T follicular helper cell (primary cell): ENCODE results near the gene ANKRD40.

Source experiments
- DNase-seq: peaks from one replicate; pipeline ENCODE4 v3.0.0-alpha.2; 2020; ENCODE audit warnings: low read depth

Gene ANKRD40

DNA sequence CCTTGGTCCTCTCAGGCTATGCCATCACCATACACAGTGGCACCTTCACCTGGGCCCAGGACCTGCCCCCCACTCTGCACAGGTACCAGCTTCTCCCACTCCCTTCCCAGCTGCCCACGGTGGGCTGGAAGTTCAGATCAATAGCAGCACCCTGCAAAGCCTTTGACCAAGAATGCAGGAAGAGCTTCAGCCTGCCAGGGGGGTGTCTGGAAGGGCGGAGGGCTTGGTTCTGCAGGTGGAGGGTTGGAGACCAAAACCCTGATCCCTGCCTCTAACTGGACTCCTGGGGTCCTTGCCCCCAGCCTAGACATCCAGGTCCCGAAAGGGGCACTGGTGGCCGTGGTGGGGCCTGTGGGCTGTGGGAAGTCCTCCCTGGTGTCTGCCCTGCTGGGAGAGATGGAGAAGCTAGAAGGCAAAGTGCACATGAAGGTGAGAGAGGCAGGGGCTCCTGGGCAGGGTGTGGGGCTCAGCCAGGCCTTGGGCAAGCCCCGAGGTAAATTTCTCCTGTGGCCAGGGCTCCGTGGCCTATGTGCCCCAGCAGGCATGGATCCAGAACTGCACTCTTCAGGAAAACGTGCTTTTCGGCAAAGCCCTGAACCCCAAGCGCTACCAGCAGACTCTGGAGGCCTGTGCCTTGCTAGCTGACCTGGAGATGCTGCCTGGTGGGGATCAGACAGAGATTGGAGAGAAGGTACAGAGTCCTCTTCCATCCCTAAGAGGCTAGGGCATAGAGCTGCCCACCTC, 38.7 kb downstream of the ANKRD40 start:
- DNase-seq = no peak

DNA sequence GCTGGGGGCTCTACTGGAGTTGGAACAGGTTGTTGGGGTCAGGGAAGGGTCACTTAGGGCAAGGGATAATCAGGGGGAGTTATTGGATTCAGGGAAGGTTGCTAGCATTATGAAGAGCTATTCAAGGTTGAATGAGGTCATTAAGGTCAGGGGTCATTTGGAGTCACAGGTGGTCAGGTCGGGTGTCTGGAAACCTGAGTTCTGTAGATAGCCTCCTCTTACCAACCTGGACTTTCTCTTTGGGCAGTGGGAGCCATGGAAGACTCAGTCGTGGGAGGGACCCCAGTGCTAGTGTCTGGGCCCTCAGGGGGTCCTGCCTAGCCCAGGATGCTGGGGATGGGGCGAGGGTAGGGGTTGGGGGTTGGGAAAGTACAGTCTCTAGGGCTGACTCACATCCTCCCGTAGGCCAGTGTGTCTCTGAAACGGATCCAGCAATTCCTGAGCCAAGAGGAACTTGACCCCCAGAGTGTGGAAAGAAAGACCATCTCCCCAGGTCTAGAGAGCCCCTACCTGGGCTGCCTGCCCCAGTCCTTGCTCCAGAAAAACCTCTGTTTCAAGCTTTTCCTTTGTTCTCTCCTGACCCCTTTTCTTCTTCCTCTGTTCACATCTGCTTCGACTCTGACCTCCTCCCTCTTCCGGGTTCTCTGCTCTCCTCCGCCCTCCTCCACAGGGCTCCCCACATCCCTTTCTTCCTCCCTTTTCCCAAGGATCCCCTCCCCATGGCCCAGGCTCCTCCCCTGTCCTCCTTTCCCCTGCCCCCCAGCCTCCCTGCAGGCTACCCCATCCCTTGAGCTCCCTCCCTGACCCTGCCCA, 39.5 kb downstream of the ANKRD40 start:
- no peak for DNase-seq

DNA sequence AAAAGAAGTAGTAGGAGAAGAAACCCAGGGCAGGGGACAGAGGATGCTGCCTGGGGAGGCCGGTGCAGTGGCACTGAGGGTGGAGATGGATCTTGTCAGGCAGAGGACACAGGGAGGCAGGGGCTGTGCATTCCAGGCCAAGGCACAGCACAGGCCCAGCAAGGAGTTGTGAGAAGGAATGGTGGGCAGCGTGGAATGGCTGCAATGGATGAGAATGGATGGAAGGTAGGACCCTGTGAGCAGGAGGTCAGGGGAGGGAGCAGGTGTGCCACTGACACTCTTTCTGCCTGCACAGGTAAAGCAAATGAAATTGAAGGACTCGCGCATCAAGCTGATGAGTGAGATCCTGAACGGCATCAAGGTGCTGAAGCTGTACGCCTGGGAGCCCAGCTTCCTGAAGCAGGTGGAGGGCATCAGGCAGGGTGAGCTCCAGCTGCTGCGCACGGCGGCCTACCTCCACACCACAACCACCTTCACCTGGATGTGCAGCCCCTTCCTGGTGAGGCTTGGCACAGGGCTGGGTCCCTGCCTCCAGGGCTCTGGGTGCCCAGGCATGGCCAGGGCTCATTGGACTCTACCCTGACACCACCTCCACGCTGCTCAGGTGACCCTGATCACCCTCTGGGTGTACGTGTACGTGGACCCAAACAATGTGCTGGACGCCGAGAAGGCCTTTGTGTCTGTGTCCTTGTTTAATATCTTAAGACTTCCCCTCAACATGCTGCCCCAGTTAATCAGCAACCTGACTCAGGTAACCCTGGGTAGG, 40.3 kb downstream of the ANKRD40 start:
- no peak for DNase-seq

DNA sequence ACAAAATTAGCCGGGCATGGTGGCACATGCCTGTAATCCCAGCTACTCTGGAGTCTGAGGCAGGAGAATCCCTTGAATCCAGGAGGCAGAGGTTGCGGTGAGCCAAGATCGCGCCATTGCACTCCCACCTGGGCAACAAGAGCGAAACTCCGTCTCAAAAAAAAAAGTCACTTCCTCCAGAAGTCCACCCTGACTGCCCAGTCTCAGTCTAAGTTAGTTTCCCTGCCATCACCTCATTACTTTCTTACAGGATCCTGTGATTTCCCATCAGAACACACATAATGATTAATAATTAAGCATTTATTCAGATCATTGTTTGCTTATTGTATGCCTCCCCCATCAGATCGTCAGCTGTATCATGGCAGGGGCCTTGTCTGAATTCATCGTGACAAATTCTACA, 41.4 kb downstream of the ANKRD40 start:
- DNase-seq = no peak

DNA sequence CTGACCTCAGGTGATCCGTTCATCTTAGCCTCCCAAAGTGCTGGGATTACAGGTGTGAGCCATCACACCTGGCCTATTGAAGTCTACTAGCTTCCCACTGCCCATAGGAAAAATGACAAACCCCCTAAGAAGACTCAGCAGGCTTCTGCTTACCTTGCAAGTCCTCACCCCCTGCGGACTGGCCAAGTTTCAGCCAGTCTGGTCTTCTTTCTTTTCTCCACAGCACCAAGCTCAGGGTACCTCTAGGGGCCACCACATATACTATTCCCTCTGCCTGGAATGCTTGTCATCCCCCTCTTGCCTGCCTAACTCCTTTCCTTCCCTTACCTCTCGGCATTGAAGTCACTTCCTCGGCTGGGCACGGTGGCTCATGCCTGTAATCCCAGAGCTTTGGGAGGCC, 41.9 kb downstream of the ANKRD40 start:
- DNase-seq = no peak

DNA sequence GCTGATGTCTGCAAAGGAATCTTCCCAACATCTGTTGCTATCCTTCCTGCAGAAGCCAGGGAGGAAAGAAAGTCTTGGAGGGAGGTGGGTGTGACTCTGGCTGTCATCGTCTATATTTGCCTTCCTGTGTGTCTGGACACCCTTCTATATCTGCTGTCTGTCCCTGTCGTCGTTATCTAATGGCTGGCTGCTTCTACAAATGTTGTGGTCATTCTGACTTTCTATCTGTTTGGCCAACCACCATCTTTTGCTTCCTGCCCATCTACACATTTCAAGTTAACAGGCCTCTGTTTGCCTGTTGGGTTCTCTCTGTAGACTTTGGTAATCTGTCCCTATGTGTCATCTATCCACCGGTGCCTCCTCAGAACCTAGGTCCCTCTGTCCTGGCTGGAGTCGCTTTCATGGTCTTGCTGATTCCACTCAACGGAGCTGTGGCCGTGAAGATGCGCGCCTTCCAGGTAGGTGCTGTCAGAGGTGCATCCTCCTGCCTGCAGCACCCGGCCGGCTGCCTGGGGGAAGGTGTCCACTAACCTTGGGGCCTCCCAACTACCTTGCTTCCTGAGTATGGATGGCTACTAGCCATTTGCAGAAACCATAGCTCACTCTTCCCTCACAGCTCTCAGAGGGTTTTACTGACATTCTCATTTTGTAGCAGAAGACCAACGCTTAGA, 42.8 kb downstream of the ANKRD40 start:
- no peak for DNase-seq

DNA sequence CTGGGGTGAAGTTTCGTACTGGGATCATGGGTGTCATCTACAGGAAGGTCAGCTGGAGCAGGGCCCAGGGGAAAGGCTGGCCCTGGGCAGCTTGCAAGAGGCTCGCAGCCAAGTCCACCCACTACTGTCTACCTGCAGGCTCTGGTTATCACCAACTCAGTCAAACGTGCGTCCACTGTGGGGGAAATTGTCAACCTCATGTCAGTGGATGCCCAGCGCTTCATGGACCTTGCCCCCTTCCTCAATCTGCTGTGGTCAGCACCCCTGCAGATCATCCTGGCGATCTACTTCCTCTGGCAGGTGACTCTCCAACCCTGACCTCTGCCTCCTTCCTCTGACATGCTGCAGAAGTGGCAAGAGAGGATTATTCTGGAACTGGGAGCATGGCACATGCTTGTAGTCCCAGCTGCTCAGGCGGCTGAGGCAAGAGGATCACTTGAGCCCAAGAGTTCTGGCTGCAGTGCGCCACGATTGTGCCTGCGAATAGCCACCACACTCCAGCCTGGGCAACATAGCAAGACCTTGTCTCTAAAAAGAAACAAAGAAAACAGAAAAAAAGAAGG, 43.8 kb downstream of the ANKRD40 start:
- DNase-seq = no peak

DNA sequence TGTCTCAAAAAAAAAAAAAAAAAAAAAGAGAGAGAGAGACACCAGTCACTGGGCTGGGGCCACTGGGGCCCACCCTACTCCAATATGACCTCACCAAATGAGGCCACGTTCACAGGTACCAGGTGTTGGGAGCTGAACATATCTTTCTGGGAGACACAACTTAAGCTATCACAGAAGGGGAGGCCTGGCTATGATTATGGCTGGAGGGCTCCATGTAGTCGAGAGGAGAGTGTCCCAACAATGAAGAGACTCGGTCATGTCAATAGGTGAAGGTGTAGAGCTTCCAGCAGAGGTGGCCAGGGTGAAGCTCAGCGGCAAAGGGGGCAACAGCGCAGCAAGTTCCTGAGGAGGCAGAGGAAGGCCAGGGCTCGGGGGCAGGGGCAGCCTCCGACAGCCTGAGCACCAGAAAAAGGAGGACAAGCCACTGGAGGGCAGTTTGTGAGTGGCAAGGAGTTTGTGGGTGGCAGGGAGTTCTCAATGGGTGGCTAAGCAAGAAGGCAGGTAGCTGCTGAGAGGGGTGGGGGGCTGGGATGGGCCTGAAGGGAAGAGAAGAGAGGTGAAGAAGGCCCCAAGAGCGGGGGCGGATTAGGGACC, 45.0 kb downstream of the ANKRD40 start:
- no peak for DNase-seq

DNA sequence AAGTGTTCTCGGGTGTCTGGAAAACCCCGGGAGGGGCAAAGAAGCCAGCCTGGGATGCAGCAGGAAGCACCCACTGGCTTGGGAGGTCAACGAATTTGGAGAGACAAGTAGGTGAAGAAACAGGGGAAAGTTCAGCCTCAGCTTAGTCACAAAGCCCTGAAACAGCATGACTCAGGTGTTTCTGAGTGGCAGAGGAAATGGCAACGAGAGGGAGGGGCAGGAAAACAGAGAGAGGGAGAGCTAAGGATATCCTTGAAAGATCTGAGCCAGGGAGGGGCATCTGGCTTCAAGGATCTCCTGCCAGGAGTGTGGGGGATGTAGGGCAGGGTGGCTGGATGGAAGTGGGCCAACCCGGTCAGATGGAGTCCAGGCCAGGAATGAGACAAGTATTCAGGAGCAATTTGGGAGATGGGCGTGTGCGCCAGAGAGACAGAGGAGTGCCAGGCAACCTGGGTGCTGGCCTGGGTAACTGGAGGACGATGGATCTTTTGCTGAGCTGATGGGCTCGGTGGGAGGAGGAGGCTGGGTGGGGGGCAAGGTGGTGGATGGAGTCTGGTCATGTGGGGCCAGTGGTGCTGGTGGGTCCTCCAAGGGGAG, 45.8 kb downstream of the ANKRD40 start:
- no peak for DNase-seq

DNA sequence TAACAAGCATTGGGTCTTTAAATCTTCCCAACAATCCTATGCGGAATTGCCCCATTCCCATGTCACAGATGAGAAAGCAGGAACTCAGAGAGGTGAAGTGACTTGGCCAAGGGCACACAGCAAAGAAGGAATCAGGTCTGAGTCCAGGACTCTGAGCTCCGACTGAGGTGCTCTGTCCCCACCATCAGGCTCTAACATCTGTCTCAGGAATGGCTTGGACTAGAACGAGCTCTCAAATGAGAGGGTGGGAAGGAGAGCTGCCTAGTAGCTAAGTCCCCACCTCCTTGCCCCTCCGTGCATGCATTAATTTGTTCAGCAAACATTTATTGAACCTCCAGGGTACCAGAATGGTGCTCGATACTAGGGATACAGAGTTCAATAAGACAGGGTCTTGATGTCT, 46.4 kb downstream of the ANKRD40 start:
- no peak for DNase-seq

DNA sequence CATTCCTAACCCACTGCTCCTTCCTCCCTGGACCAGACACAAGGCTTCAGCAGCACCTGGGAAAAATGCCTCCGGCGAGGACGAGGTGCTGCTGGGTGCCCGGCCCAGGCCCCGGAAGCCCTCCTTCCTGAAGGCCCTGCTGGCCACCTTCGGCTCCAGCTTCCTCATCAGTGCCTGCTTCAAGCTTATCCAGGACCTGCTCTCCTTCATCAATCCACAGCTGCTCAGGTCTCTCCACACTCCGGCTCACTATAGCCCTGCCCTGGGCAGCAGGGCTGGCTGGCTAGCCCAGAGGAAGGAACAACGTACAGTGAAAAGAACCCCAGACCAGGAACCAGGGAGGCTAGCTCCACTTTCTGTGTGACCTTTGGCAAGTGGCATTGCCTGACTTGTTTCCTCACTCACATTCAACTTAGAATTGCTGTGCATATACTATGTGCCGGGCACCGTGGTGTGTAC, 46.8 kb downstream of the ANKRD40 start:
- no peak for DNase-seq

DNA sequence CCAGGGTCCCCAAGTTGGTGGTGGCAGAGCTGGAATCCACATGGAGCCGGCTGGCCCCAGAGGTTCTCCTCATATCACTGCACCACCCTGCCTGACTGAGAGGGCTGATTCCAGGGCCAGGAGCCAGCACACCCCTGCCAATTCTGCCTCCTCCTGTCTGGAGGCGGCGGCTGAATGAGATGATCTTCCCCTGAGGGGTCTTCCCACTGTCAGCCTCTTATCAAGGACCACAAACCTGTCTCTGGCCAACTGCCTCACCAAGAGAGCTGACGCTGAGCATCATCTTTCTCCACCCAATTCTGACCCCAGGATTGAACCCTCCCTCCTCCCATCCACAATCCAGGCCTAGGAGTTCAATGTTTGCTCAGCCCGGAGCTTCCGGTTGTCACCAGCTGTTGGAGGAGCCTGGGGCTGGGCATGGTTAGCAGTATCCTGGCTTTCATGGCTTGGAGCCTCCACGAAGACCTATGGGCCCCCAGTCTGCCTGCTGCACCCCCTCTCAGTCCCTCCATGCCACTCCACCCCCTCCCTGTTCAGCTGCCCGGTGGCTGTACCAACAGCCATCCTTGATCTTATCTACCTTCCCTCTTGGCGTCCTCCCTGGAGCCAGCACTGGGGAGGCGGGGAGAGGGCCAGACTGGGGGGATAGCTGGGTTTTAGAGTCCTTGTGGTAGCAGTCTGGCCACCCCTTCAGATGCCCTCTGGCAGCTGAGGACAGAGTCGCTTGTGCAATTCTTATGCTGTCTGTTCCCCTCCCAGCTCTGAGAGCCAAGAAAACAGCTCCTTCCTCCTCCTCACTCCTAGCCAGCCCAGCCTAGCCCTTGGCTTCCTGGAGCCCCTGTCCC, 47.5 kb downstream of the ANKRD40 start:
- DNase-seq = no peak

DNA sequence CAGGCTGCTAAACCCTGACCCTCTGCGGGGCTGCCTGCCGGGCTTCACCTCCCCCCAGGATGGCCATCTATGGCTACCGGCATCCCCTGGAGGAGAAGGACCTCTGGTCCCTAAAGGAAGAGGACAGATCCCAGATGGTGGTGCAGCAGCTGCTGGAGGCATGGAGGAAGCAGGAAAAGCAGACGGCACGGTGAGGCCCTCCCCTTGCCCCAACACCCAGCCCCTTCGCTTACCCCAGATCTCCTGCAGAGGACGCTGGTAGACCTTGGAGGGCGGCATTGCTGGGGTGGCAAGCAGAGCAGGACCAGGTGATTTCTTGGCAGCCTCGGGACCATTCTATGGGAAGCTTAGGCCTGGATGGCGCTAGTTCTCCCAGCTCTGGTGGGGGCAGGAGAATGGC, 48.5 kb downstream of the ANKRD40 start:
- DNase-seq = no peak

DNA sequence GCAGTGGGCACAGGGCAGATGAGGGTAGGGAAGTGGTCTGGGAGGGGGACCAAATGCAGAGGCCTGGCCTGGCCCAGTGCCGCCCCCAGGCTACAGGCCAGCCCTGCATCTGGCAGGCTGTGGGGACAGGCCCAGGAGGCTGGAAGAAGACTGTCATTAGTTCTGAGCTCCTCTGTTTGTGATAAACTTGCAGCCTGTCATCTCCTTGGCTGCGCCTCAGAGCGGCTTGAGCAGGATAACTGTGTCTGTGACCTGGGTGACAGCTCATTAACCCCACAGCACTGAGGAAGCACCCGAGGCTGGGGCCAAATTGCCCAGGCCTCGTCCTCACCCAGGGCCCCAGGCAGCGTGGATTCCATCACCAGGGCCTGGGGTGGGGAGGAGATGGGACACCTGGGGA, 49.1 kb downstream of the ANKRD40 start:
- DNase-seq = no peak

DNA sequence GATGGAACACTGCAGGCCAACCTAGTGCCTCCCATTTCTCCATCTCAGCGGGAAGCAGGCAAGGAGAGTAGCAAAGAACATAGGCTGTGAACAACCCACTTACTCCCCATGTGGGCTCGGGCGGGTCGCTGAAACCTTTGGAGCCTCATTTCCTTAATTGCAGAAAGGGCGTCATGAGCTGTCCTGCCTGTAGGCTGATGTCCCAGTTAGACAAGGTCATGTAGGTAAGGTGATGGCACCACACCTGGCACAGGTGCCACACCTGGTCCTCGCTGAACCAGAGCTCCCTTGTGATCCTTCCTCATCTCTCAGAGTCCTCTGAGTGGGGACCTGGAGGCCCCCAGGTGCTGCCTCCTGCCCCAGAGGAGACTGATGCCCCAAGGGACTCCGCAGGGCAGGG, 50.1 kb downstream of the ANKRD40 start:
- DNase-seq = no peak

DNA sequence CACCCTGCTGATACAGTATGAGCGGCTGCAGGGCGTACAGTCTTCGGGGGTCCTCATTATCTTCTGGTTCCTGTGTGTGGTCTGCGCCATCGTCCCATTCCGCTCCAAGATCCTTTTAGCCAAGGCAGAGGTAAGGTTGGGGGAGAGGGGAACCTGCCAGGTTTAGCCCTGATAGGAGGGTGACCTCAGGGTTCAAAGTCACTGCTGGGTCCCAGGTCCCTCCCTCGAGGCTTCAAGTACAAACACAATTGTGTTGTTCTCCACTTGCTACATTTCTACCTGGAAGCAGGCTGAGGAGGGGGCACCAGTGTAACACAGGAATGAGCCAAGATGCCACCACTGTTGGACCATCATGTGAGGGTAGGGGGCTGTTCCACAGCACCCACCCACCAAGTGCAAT, 50.7 kb downstream of the ANKRD40 start:
- no peak for DNase-seq

DNA sequence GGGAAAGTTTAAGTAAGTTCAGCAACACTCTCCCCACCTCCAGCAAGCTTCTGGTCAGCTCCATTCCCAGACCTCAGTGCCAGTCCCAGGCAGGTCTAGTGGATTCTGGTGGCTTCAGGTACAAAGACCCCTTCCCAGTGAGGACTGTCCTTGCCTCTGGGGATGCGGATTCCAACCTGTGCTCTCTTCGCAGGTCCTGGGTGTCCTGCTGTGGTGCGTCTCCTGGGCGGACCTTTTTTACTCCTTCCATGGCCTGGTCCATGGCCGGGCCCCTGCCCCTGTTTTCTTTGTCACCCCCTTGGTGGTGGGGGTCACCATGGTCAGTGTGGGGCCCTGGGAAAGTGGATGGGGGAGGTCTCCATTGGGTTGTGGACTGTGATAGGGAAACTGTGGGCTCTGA, 51.2 kb downstream of the ANKRD40 start:
- no peak for DNase-seq

DNA sequence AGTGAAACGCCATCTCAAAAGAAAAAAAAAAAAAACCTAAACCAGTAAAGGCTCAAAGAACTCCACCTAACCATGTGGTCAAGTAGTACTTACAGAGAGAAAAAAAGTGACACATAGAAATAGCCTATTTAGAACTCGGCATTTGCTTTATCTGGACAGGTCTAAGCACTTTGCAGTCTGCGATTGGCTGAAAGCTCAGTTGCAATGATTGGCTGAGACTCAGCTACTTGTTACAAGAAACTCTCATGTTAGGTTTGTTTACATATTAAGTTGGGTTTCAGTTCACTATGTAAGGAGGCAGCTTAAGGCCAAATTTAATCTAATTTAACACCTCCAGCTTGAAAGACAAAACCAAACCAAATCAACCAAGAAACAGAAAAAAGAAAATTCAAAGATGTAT, 54.0 kb downstream of the ANKRD40 start:
- DNase-seq = no peak

DNA sequence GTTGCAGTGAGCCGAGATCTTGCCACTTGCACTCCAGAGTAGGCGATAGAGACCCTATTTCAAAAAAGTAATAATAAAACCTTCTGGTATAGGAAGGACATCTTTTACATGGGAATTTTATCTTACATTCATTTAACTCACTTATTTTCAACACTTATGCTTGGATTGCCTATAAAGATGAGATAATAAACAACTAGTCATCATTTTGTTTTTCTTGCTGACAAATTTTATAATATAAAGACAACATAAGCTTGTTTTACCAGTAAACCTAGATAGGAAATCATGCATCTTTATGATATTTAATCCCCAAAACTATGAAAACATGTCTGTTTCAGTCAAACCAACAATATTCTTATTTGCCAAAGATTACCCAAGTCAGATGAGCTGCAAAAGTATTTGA, 56.1 kb downstream of the ANKRD40 start:
- no peak for DNase-seq
